HCT116 (cell line): ENCODE data around the gene DKK2. TPM values are rescaled to one million over a fixed set of nuclear protein-coding genes. Genes with fewer than 3 reads are reported as not detected.

Source experiments
- ATAC-seq: fragments of 200-7000 bp; cut with Tn5 transposase; 2 replicates; pipeline ENCODE4 v1.9.1; 2020; ENCODE audit warnings: mild to moderate bottlenecking, moderate library complexity
- BruUV-seq: library from RNA; stranded (reverse); fragments of 400-500 nt; replicated peaks from 2 replicates; lab custom pipeline; 2021; lab: Mats Ljungman, UMichigan
- CTCF ChIA-PET: fragments of 300-600 bp; sonication (Branson Sonifier 250); formaldehyde crosslinking; loops from one replicate; lab custom pipeline; 2021; ENCODE audit warnings: antibody characterized with exemption; lab: Charles Lee
- POLR2A ChIA-PET: fragments of 300-600, 350-600 bp; sonication (Branson Sonifier 250); formaldehyde crosslinking; loops from one replicate; lab custom pipeline; 2021; ENCODE audit warnings: antibody characterized with exemption; lab: Charles Lee
- RAD21 ChIA-PET, 2 experiments: fragments of 300-600 bp; sonication (Branson Sonifier 250); formaldehyde crosslinking; loops; one replicate each; lab custom pipeline; 2023; ENCODE audit warnings: low total read pairs in 2 of 2; ENCODE audit not compliant: uncharacterized antibody in 2 of 2, unreplicated experiment in 2 of 2, low non-redundant PET in 1 of 2; lab: Charles Lee
- DNase-seq: peaks from one replicate; pipeline ENCODE4 v3.0.0-alpha.2; 2010; ENCODE audit warnings: low read depth, low spot score
- H2AFZ ChIP-seq: fragments of 200-600 bp; shearing (Covaris generic), sonication (generic); 2 replicates; pipeline ENCODE4 v1.6.1; 2017; ENCODE audit warnings: low read depth, mixed run types, mixed read lengths, antibody characterized with exemption, low read length; ENCODE audit not compliant: poor library complexity, severe bottlenecking
- H3K27ac ChIP-seq: 2 replicates; pipeline ENCODE4 v1.5.1; 2012; ENCODE audit warnings: low read depth, low read length
- H3K27me3 ChIP-seq: fragments of 200-600 bp; sonication (generic); 2 replicates; pipeline ENCODE4 v1.6.1; 2016; ENCODE audit warnings: mixed run types, low read length, mixed read lengths; ENCODE audit not compliant: insufficient read depth
- H3K36me3 ChIP-seq, 2 experiments: fragments of 200-500 bp in 1 of 2; fragments of 200-600 bp in 1 of 2; sonication (Bioruptor generic) in 1 of 2; sonication (generic) in 1 of 2; 2 replicates each; pipeline versions ENCODE4 v1.5.1 to v1.6.1; 2014 to 2016; ENCODE audit warnings: low read length in 2 of 2, inconsistent platforms in 1 of 2, mixed read lengths in 1 of 2, mixed run types in 1 of 2; ENCODE audit not compliant: insufficient read depth in 2 of 2, control insufficient read depth in 1 of 2
- H3K4me1 ChIP-seq, 2 experiments: fragments of 200-600 bp in 1 of 2; sonication (generic) in 1 of 2; 2 replicates each; pipeline versions ENCODE4 v1.5.1 to v1.6.1; 2012 to 2017; ENCODE audit warnings: low read length in 2 of 2, inconsistent platforms in 1 of 2, mild to moderate bottlenecking in 1 of 2, mixed read lengths in 1 of 2, mixed run types in 1 of 2, moderate library complexity in 1 of 2; ENCODE audit not compliant: insufficient read depth in 2 of 2, control insufficient read depth in 1 of 2
- H3K4me2 ChIP-seq: fragments of 200-600 bp; sonication (generic); 2 replicates; pipeline ENCODE4 v1.6.1; 2017; ENCODE audit warnings: mixed run types, low read length, mixed read lengths
- H3K4me3 ChIP-seq, 2 experiments: fragments of 200-600 bp in 1 of 2; sonication (generic) in 1 of 2; replicated peaks in 1 of 2; 2 replicates each; pipeline ENCODE4 v1.5.1; 2011 to 2016; ENCODE audit warnings: low read length in 2 of 2, control low read depth in 1 of 2, low read depth in 1 of 2, mild to moderate bottlenecking in 1 of 2, mixed read lengths in 1 of 2, mixed run types in 1 of 2
- H3K79me2 ChIP-seq: fragments of 200-600 bp; sonication (generic); 2 replicates; pipeline ENCODE4 v1.6.1; 2017; ENCODE audit warnings: mild to moderate bottlenecking, mixed run types, low read length, moderate library complexity, mixed read lengths; ENCODE audit not compliant: insufficient read depth
- H3K9ac ChIP-seq: fragments of 200-600 bp; sonication (generic); 2 replicates; pipeline ENCODE4 v1.6.1; 2016; ENCODE audit warnings: low read length, mixed read lengths
- H3K9me2 ChIP-seq: fragments of 200-600 bp; sonication (generic), shearing (Covaris generic); 2 replicates; pipeline ENCODE4 v1.6.1; 2017; ENCODE audit warnings: mixed run types, mild to moderate bottlenecking, moderate library complexity; ENCODE audit not compliant: insufficient read depth
- H3K9me3 ChIP-seq, 2 experiments: fragments of 200-500 bp in 1 of 2; fragments of 200-600 bp in 1 of 2; sonication (Bioruptor generic) in 1 of 2; sonication (generic) in 1 of 2; 2 replicates each; pipeline ENCODE4 v1.6.1; 2014 to 2017; ENCODE audit warnings: low read length in 2 of 2, mixed read lengths in 2 of 2, inconsistent platforms in 1 of 2, low read depth in 1 of 2, mild to moderate bottlenecking in 1 of 2, mixed run types in 1 of 2, moderate library complexity in 1 of 2; ENCODE audit not compliant: control insufficient read depth in 1 of 2, insufficient read depth in 1 of 2
- H4K20me1 ChIP-seq: fragments of 200-600 bp; sonication (generic), shearing (Covaris generic); 2 replicates; pipeline ENCODE4 v1.6.1; 2017; ENCODE audit warnings: mixed run types, mild to moderate bottlenecking, moderate library complexity; ENCODE audit not compliant: insufficient read depth
- CEBPB ChIP-seq: IDR thresholded peaks from 2 replicates; pipeline ENCODE4 v1.6.1; 2012; ENCODE audit warnings: low read depth
- EGR1 ChIP-seq: IDR thresholded peaks from 2 replicates; pipeline ENCODE4 v1.6.1; 2012; ENCODE audit warnings: low read depth
- FOSL1 ChIP-seq: IDR thresholded peaks from 2 replicates; pipeline ENCODE4 v1.6.1; 2012; ENCODE audit warnings: low read depth
- RAD21 ChIP-seq: IDR thresholded peaks from 2 replicates; pipeline ENCODE4 v1.6.1; 2012; ENCODE audit warnings: low read depth, mild to moderate bottlenecking
- REST ChIP-seq: IDR thresholded peaks from 2 replicates; pipeline ENCODE4 v1.6.1; 2012; ENCODE audit warnings: low read depth
- SP1 ChIP-seq: IDR thresholded peaks from 2 replicates; pipeline ENCODE4 v1.6.1; 2012; ENCODE audit warnings: low read depth
- SRF ChIP-seq: IDR thresholded peaks from 2 replicates; pipeline ENCODE4 v1.6.1; 2012; ENCODE audit warnings: low read depth
- ZFX ChIP-seq: fragments of 450-650 bp; IDR thresholded peaks from 2 replicates; pipeline ENCODE4 v1.6.1; 2017
- intact Hi-C: fragments of 100-400 bp; cut with micrococcal nuclease; formaldehyde crosslinking; loops from 2 replicates; pipeline ENCODE4 v1.10.0; 2022
- total RNA-seq: library from RNA; stranded (reverse); gene quantifications from one replicate; pipeline ENCODE4 v1.2.1, GENCODE V29; 2021; ENCODE audit not compliant: unreplicated experiment
- TF ChIP-seq, protein P1 (sequence below), 3 experiments: fragments of 200-600 bp in 1 of 3; sonication (generic) in 1 of 3; IDR thresholded peaks in 2 of 3; conservative IDR thresholded peaks in 1 of 3; 2 replicates each; pipeline ENCODE4 v1.5.1; 2012 to 2017; ENCODE audit warnings: low read depth in 2 of 3, low read length in 2 of 3, antibody characterized with exemption in 1 of 3, borderline replicate concordance in 1 of 3, control low read depth in 1 of 3, mild to moderate bottlenecking in 1 of 3, mixed read lengths in 1 of 3, mixed run types in 1 of 3, moderate library complexity in 1 of 3; ENCODE audit not compliant: insufficient read depth in 1 of 3

Gene DKK2
- total RNA-seq, 1 experiment from 2014 or later: not detected

DNA sequence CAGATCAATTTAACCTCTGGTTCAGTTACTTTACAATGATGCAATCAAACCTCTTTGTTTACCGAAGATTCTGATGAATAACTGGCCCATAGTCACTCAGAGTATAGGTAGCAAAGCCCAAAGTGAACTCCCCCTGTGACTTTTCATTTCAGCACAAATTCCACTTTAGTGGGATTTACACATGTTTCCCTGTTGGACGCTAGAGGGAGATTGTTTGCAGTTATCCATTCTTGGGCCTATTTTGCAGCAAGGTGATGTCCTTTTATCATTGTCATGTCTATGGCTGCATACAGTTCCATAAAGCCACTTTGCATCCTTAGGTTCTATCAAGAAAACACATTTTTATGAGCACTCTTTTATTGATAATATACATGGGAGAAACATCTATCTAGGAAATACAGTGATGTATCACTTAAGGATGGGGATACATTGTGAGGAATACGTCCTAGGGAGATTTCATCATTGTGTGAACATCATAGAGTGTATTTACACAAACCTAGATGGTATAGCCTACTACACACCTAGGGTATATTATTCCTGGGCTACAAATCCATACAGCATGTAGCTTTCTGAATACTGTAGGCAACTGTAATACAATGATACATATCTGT, 14.5 kb upstream of the DKK2 start:
- Histone ChIP-seq H4K20me1 (no peaks in the 10 kb centered on the region), H3K4me2 (no peak overlapping the region), H3K4me1 (no peaks in the 10 kb centered on the region), H3K4me3 (no peak overlapping the region), H3K9me3 (no peaks in the 10 kb centered on the region; a peak in 1 of 4 replicates), H3K79me2 (no peaks in the 10 kb centered on the region), H3K27ac (no peak overlapping the region), H3K9me2 (no peaks in the 10 kb centered on the region), H3K36me3 (no peaks in the 10 kb centered on the region), H3K27me3 (no peaks in the 10 kb centered on the region), H2AFZ (no peak overlapping the region), H3K9ac (no peak overlapping the region)
- TF ChIP-seq RAD21: peak; percentile 50
- TF ChIP-seq EGR1: no peak
- no peak for TF ChIP-seq FOSL1
- TF ChIP-seq SP1: no peak
- TF ChIP-seq ZFX: no peak
- no peak for TF ChIP-seq REST
- TF ChIP-seq, protein P1, sequence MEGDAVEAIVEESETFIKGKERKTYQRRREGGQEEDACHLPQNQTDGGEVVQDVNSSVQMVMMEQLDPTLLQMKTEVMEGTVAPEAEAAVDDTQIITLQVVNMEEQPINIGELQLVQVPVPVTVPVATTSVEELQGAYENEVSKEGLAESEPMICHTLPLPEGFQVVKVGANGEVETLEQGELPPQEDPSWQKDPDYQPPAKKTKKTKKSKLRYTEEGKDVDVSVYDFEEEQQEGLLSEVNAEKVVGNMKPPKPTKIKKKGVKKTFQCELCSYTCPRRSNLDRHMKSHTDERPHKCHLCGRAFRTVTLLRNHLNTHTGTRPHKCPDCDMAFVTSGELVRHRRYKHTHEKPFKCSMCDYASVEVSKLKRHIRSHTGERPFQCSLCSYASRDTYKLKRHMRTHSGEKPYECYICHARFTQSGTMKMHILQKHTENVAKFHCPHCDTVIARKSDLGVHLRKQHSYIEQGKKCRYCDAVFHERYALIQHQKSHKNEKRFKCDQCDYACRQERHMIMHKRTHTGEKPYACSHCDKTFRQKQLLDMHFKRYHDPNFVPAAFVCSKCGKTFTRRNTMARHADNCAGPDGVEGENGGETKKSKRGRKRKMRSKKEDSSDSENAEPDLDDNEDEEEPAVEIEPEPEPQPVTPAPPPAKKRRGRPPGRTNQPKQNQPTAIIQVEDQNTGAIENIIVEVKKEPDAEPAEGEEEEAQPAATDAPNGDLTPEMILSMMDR (IDR thresholded peaks at IDR 0.05 in 2 of 3, conservative IDR thresholded peaks at IDR 0.05 in 1 of 3; ENCODE audit: borderline replicate concordance in 1 of 3, insufficient read depth in 1 of 3, low read depth in 2 of 3, low read length in 2 of 3): peak; percentile 37 to 73 (median 70); a peak in 5 of 6 replicates
- no peak for TF ChIP-seq SRF
- TF ChIP-seq CEBPB: no peak
- POLR2A ChIA-PET: no interaction called here
- intact Hi-C loops: loop anchor here (1.0 to 2.0 kb wide), 2 partner anchors 132 to 686 kb away; no protein-coding TSS in a partner anchor
- CTCF ChIA-PET: no interaction called here
- RAD21 ChIA-PET: no interaction called here
- BruUV-seq: no TSS peak
- DNase-seq: peak; percentile 21
- peak; percentile 69 for ATAC-seq
